Mucosa of stomach (tissue), 1 donor: ENCODE measurements around the gene GATA1.

Experiments
- H3K27me3 ChIP-seq: one replicate; pipeline ENCODE4 v1.7.0; 2013; ENCODE audit warnings: mild to moderate bottlenecking, low read length; ENCODE audit not compliant: control insufficient read depth, insufficient read depth
- H3K36me3 ChIP-seq: one replicate; pipeline ENCODE4 v1.7.0; 2013; ENCODE audit warnings: low read length; ENCODE audit not compliant: control insufficient read depth, insufficient read depth
- H3K4me1 ChIP-seq: one replicate; pipeline ENCODE4 v1.7.0; 2013; ENCODE audit warnings: mild to moderate bottlenecking, low read length; ENCODE audit not compliant: control insufficient read depth, insufficient read depth
- H3K4me3 ChIP-seq: one replicate; pipeline ENCODE4 v1.7.0; 2013; ENCODE audit warnings: low read length
- H3K9ac ChIP-seq: one replicate; pipeline ENCODE4 v1.7.0; 2013; ENCODE audit warnings: mild to moderate bottlenecking, low read length, moderate library complexity
- H3K9me3 ChIP-seq: one replicate; pipeline ENCODE4 v1.7.0; 2013; ENCODE audit warnings: mild to moderate bottlenecking, low read length, moderate library complexity; ENCODE audit not compliant: control insufficient read depth
- donor health status: Pancreatic carcinoma.

Gene GATA1

GRCh38 chrX:48800574-48801279 lies 14.3 kb downstream of the GATA1 start:
- peak overlapping the region; percentile 61 for H3K9ac ChIP-seq
- peaks cover 14% of the 10 kb centered on the region for H3K4me1 ChIP-seq
- no peaks in the 10 kb centered on the region for H3K9me3 ChIP-seq
- no peaks in the 10 kb centered on the region for H3K27me3 ChIP-seq
- H3K4me3 ChIP-seq, result peak overlapping the region; percentile 67
- no peaks in the 10 kb centered on the region for H3K36me3 ChIP-seq

- Histone ChIP-seq H3K36me3 (no peaks in the 10 kb centered on the region), H3K4me3 (peak within 1 kb of the TSS; percentile 67), H3K9me3 (no peaks in the 10 kb centered on the region)
Measured at GRCh38 chrX:48801280-48802088, 15.1 kb downstream of the GATA1 start, which contains the start of gene HDAC6. HDAC6 (plus strand) TSS chrX:48802067; CDS start chrX:48802693, 626 bp downstream.

GRCh38 chrX:48802089-48802904 lies 15.9 kb downstream of the GATA1 start:
- Histone ChIP-seq H3K9me3 (no peaks in the 10 kb centered on the region), H3K27me3 (no peaks in the 10 kb centered on the region), H3K9ac (peak overlapping the region; percentile 88), H3K36me3 (no peaks in the 10 kb centered on the region), H3K4me3 (peak overlapping the region; percentile 50), H3K4me1 (peaks cover 14% of the 10 kb centered on the region)

More at GRCh38 chrX:48801280-48802088, 15.1 kb downstream of the GATA1 start, which contains the start of gene HDAC6:
- H3K9ac ChIP-seq, result peak within 1 kb of the TSS; percentile 88
- peaks cover 14% of the 10 kb centered on the region for H3K4me1 ChIP-seq
- no peaks in the 10 kb centered on the region for H3K27me3 ChIP-seq

- Histone ChIP-seq H3K9ac (peak overlapping the region; percentile 88), H3K4me3 (peak overlapping the region; percentile 50), H3K4me1 (peaks cover 14% of the 10 kb centered on the region), H3K36me3 (no peaks in the 10 kb centered on the region), H3K9me3 (no peaks in the 10 kb centered on the region), H3K27me3 (no peaks in the 10 kb centered on the region)
Measured at GRCh38 chrX:48802905-48803200, 16.5 kb downstream of the GATA1 start.

- H3K4me3 ChIP-seq, result no peak overlapping the region
- H3K9me3 ChIP-seq, result no peaks in the 10 kb centered on the region
- no peaks in the 10 kb centered on the region for H3K27me3 ChIP-seq
- H3K36me3 ChIP-seq, result no peaks in the 10 kb centered on the region
- no peak overlapping the region for H3K9ac ChIP-seq
- H3K4me1 ChIP-seq, result peaks cover 7% of the 10 kb centered on the region
Measured at GRCh38 chrX:48806081-48806480, 19.7 kb downstream of the GATA1 start.

- no peaks in the 10 kb centered on the region for H3K4me1 ChIP-seq
- H3K27me3 ChIP-seq, result no peaks in the 10 kb centered on the region
- H3K36me3 ChIP-seq, result no peaks in the 10 kb centered on the region
- no peak overlapping the region for H3K4me3 ChIP-seq
- no peak overlapping the region for H3K9ac ChIP-seq
- H3K9me3 ChIP-seq, result no peaks in the 10 kb centered on the region
Measured at GRCh38 chrX:48813644-48814043, 27.3 kb downstream of the GATA1 start.

GRCh38 chrX:48814722-48815121 lies 28.3 kb downstream of the GATA1 start:
- no peaks in the 10 kb centered on the region for H3K4me1 ChIP-seq
- no peak overlapping the region for H3K4me3 ChIP-seq
- no peaks in the 10 kb centered on the region for H3K27me3 ChIP-seq
- no peak overlapping the region for H3K9ac ChIP-seq
- no peaks in the 10 kb centered on the region for H3K9me3 ChIP-seq
- no peaks in the 10 kb centered on the region for H3K36me3 ChIP-seq

- Histone ChIP-seq H3K27me3 (no peaks in the 10 kb centered on the region), H3K9ac (no peak overlapping the region), H3K9me3 (no peaks in the 10 kb centered on the region), H3K4me3 (no peak overlapping the region), H3K4me1 (no peaks in the 10 kb centered on the region), H3K36me3 (no peaks in the 10 kb centered on the region)
Measured at GRCh38 chrX:48815266-48815665, 28.9 kb downstream of the GATA1 start.

- H3K4me3 ChIP-seq, result no peak overlapping the region
- no peak overlapping the region for H3K9ac ChIP-seq
- no peaks in the 10 kb centered on the region for H3K27me3 ChIP-seq
- no peaks in the 10 kb centered on the region for H3K36me3 ChIP-seq
- no peaks in the 10 kb centered on the region for H3K9me3 ChIP-seq
- H3K4me1 ChIP-seq, result no peaks in the 10 kb centered on the region
Measured at GRCh38 chrX:48816014-48816810, 29.8 kb downstream of the GATA1 start.

- H3K36me3 ChIP-seq, result no peaks in the 10 kb centered on the region
- H3K4me3 ChIP-seq, result no peak overlapping the region
- H3K9ac ChIP-seq, result no peak overlapping the region
- H3K4me1 ChIP-seq, result no peaks in the 10 kb centered on the region
- H3K9me3 ChIP-seq, result no peaks in the 10 kb centered on the region
- no peaks in the 10 kb centered on the region for H3K27me3 ChIP-seq
Measured at GRCh38 chrX:48818098-48818497, 31.7 kb downstream of the GATA1 start.

- H3K27me3 ChIP-seq, result no peaks in the 10 kb centered on the region
- H3K9me3 ChIP-seq, result no peaks in the 10 kb centered on the region
- no peaks in the 10 kb centered on the region for H3K4me1 ChIP-seq
- H3K4me3 ChIP-seq, result no peak overlapping the region
- H3K9ac ChIP-seq, result no peak overlapping the region
- no peaks in the 10 kb centered on the region for H3K36me3 ChIP-seq
Measured at GRCh38 chrX:48818866-48819265, 32.5 kb downstream of the GATA1 start.
